ENCODE data around the gene CEACAM19. TPM values are rescaled to one million over a fixed set of nuclear protein-coding genes. Genes with fewer than 3 reads are reported as not detected.
A peak's percentile ranks its signal among the peaks of the same experiment; 100 is the strongest.

The CEACAM19 gene
- total RNA-seq, 1 experiment from 2014 or later = 67.8 TPM

DNA sequence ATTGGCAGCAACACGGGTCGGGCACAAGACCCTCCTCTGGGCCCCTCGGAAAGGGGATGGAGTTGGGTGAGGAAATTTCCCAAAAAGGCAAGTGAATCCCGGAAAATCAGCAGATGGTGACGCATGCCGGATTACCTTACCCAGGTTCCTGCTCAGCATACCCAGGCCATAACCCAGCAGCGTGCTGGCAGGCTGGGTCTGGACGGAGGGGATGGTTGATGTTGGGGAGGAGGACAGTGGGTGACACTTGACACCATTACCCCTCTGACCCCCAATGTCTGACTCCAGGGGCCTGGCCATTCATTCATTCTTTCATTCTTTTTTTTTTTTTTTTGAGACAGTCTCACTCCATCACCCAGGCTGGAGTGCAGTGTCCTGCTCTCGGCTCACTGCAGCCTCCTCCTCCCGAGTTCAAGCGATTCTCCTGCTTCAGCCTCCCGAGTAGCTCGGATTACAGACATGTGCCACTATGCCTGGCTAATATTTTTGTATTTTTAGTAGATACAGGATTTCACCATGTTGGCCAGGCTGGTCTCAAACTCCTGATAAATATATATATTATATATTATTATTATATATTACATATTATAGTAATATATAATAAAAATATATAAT, 26.8 kb upstream of the CEACAM19 start:
- peak; percentile 73 for DNase-seq
- CTCF ChIA-PET = interaction anchor here (0.6 to 3.1 kb wide), 11 partner anchors 10 to 748 kb away, joined by 3 to 12 read pairs (median 5); no protein-coding TSS in a partner anchor
- Mint-ChIP-seq H3K4me3 (ENCODE audit: low read depth, unreplicated experiment) (peak overlapping the region; percentile 91), H3K9me3 (ENCODE audit: low read depth, unreplicated experiment) (no peaks in the 10 kb centered on the region), H3K27ac (ENCODE audit: unreplicated experiment) (peak overlapping the region; percentile 62), H3K36me3 (ENCODE audit: insufficient read depth, unreplicated experiment) (peaks cover 66% of the 10 kb centered on the region), H3K27me3 (ENCODE audit: unreplicated experiment) (no peaks in the 10 kb centered on the region), H3K4me1 (ENCODE audit: low read depth, unreplicated experiment) (peaks cover 67% of the 10 kb centered on the region)
- BruUV-seq (replicated peaks) = no TSS peak
- no peak for TF ChIP-seq CTCF (IDR thresholded peaks at IDR 0.05; ENCODE audit: unreplicated experiment)
- intact Hi-C loops (cut with micrococcal nuclease; ENCODE audit: unreplicated experiment) = loop anchor here (2.0 kb wide), 1 partner anchor 56 kb away; no protein-coding TSS in a partner anchor

DNA sequence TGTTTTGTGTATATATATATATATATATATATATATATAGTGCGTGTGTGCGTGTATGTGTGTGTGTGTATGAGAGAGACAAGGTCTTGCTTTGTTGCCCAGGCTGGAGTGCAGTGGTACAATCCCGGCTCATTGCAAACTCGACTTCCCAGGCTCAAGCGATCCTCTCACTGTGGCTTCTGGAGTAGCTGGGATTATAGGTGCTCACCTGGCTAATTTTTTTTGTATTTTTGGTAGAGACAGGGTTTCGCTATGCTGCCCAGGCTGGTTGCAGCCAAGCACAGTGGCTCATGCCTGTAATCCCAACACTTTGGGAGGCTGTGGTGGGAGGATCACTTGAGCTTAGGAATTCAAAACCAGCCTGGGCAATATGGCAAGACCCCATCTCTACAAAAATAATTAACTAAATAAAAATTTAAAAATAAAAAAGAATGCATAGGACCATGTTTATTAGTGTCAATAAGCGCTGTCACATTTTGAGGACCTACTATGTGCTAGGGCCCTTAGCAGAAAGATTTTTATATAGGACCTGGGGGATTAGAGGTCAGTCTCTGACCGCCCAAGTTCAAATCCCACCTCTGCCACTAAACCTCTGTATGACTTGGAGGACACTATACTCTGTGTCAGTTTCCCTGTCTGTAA, 25.8 kb upstream of the CEACAM19 start:
- Mint-ChIP-seq H3K27ac (ENCODE audit: unreplicated experiment) (peak overlapping the region; percentile 84), H3K4me1 (ENCODE audit: low read depth, unreplicated experiment) (peaks cover 65% of the 10 kb centered on the region), H3K27me3 (ENCODE audit: unreplicated experiment) (no peaks in the 10 kb centered on the region), H3K4me3 (ENCODE audit: low read depth, unreplicated experiment) (peak overlapping the region; percentile 91), H3K36me3 (ENCODE audit: insufficient read depth, unreplicated experiment) (peaks cover 72% of the 10 kb centered on the region), H3K9me3 (ENCODE audit: low read depth, unreplicated experiment) (no peaks in the 10 kb centered on the region)
- intact Hi-C loops (cut with micrococcal nuclease; ENCODE audit: unreplicated experiment) = loop anchor here (2.0 kb wide), 1 partner anchor 57 kb away; no protein-coding TSS in a partner anchor
- no peak for TF ChIP-seq CTCF (IDR thresholded peaks at IDR 0.05; ENCODE audit: unreplicated experiment)
- no peak for DNase-seq
- CTCF ChIA-PET = interaction anchor here (0.6 to 1.3 kb wide), 4 partner anchors 9 to 200 kb away, joined by 3 to 5 read pairs (median 4); no protein-coding TSS in a partner anchor
- no TSS peak for BruUV-seq (replicated peaks)

GRCh38 chr19:44646049-44646416, 25.2 kb upstream of the CEACAM19 start:
- TF ChIP-seq CTCF (IDR thresholded peaks at IDR 0.05; ENCODE audit: unreplicated experiment) = no peak
- Mint-ChIP-seq H3K4me1 (ENCODE audit: low read depth, unreplicated experiment) (peaks cover 65% of the 10 kb centered on the region), H3K9me3 (ENCODE audit: low read depth, unreplicated experiment) (no peaks in the 10 kb centered on the region), H3K27me3 (ENCODE audit: unreplicated experiment) (no peaks in the 10 kb centered on the region), H3K27ac (ENCODE audit: unreplicated experiment) (peak overlapping the region; percentile 84), H3K36me3 (ENCODE audit: insufficient read depth, unreplicated experiment) (peaks cover 77% of the 10 kb centered on the region), H3K4me3 (ENCODE audit: low read depth, unreplicated experiment) (peak overlapping the region; percentile 91)
- CTCF ChIA-PET = interaction anchor here (0.8 to 1.3 kb wide), 3 partner anchors 8 to 69 kb away, joined by 3 to 5 read pairs (median 4); no protein-coding TSS in a partner anchor
- BruUV-seq (replicated peaks) = TSS peak; percentile 56
- no peak for DNase-seq
- intact Hi-C loops (cut with micrococcal nuclease; ENCODE audit: unreplicated experiment) = no loop called here

DNA sequence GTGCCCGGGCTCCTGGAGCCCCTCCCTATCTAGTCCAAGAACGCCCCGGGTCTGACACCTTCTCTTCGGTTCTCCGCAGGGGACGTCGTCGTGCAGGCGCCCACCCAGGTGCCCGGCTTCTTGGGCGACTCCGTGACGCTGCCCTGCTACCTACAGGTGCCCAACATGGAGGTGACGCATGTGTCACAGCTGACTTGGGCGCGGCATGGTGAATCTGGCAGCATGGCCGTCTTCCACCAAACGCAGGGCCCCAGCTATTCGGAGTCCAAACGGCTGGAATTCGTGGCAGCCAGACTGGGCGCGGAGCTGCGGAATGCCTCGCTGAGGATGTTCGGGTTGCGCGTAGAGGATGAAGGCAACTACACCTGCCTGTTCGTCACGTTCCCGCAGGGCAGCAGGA, 24.1 kb upstream of the CEACAM19 start:
- H3K27ac Mint-ChIP-seq (ENCODE audit: unreplicated experiment) = peak overlapping the region; percentile 84
- no peak for TF ChIP-seq CTCF (IDR thresholded peaks at IDR 0.05; ENCODE audit: unreplicated experiment)
- H3K36me3 Mint-ChIP-seq (ENCODE audit: insufficient read depth, unreplicated experiment) = peaks cover 85% of the 10 kb centered on the region
- BruUV-seq (replicated peaks) = no TSS peak
- intact Hi-C loops (cut with micrococcal nuclease; ENCODE audit: unreplicated experiment) = no loop called here
- CTCF ChIA-PET = interaction anchor here (2.0 kb wide), 1 partner anchor 56 kb away, joined by 8 read pairs; no protein-coding TSS in a partner anchor
- H3K4me1 Mint-ChIP-seq (ENCODE audit: low read depth, unreplicated experiment) = peaks cover 63% of the 10 kb centered on the region
- no peaks in the 10 kb centered on the region for H3K9me3 Mint-ChIP-seq (ENCODE audit: low read depth, unreplicated experiment)
- no peak for DNase-seq
- H3K27me3 Mint-ChIP-seq (ENCODE audit: unreplicated experiment) = no peaks in the 10 kb centered on the region
- H3K4me3 Mint-ChIP-seq (ENCODE audit: low read depth, unreplicated experiment) = peak overlapping the region; percentile 91

Measured in Calu3 (cell line).